GM18861 (cell line): Measurements from ENCODE around the gene ZBED1.
"Not testable (repeated sequence)": the region's sequence is repeated elsewhere in the genome, so short reads cannot be mapped to it uniquely, and the experiment has no call there.

Experiments used
- ATAC-seq: cut with Tn5 transposase; IDR thresholded peaks from one replicate; pipeline ENCODE4 v1.9.1; 2021; ENCODE audit not compliant: unreplicated experiment

The ZBED1 gene

GRCh38 chrX:2498781-2499302 lies 1.9 kb downstream of the ZBED1 start:
- no peak for ATAC-seq

- no peak for ATAC-seq
Observed at GRCh38 chrX:2497961-2498780, 2.6 kb downstream of the ZBED1 start.

- ATAC-seq: no peak
Observed at GRCh38 chrX:2495595-2495994, 5.2 kb downstream of the ZBED1 start.

GRCh38 chrX:2492531-2493218 lies 8.1 kb downstream of the ZBED1 start:
- ATAC-seq: no peak

GRCh38 chrX:2490634-2491033 lies 10.1 kb downstream of the ZBED1 start:
- no peak for ATAC-seq

GRCh38 chrX:2489446-2490445 lies 11.0 kb downstream of the ZBED1 start:
- ATAC-seq: no peak

GRCh38 chrX:2488621-2489285 lies 12.0 kb downstream of the ZBED1 start:
- no peak for ATAC-seq

GRCh38 chrX:2487366-2487765 lies 13.4 kb downstream of the ZBED1 start:
- no peak for ATAC-seq

GRCh38 chrX:2486476-2487133 lies 14.2 kb downstream of the ZBED1 start:
- ATAC-seq: no peak

GRCh38 chrX:2485789-2486345 lies 14.9 kb downstream of the ZBED1 start:
- no peak for ATAC-seq

- no peak for ATAC-seq
Observed at GRCh38 chrX:2484721-2485648, 15.8 kb downstream of the ZBED1 start.

GRCh38 chrX:2484256-2484655 lies 16.5 kb downstream of the ZBED1 start:
- ATAC-seq: no peak

- no peak for ATAC-seq
Observed at GRCh38 chrX:2483398-2484060, 17.2 kb downstream of the ZBED1 start.

GRCh38 chrX:2481597-2481996 lies 19.2 kb downstream of the ZBED1 start:
- ATAC-seq: not testable (repeated sequence)

GRCh38 chrX:2479982-2480381 lies 20.8 kb downstream of the ZBED1 start:
- not testable (repeated sequence) for ATAC-seq

GRCh38 chrX:2479420-2479780 lies 21.4 kb downstream of the ZBED1 start:
- no peak for ATAC-seq

GRCh38 chrX:2478546-2479419 lies 22.0 kb downstream of the ZBED1 start:
- no peak for ATAC-seq
